ENCODE data around the gene RIN3. TPM values are rescaled to one million over a fixed set of nuclear protein-coding genes. Genes with fewer than 3 reads are reported as not detected.

Gene RIN3
- total RNA-seq, 6 experiments from 2014 or later, result 10.7 to 20.4 (median 18.9) TPM

GRCh38 chr14:92735344-92735743 is 221.8 kb downstream of the RIN3 start:
- ATAC-seq, result no peak
- 85% methylated on average over 4 of the region's 6 CpGs for WGBS (ENCODE audit: insufficient coverage, low coverage, low lambda C conversion rate, missing lambda C conversion rate)

GRCh38 chr14:92737206-92737605 is 223.6 kb downstream of the RIN3 start:
- intact Hi-C loops (cut with DNase I), result no loop called here
- DNase-seq, result no peak
- H3K9me3 ChIP-seq, result no peaks in the 10 kb centered on the region
- 69% methylated on average over 4 of the region's 4 CpGs for WGBS (ENCODE audit: insufficient coverage, low coverage, low lambda C conversion rate, missing lambda C conversion rate)
- H3K27ac ChIP-seq, result no peak overlapping the region
- peak in 1 of 4 donors; percentile 24 for ATAC-seq
- no peak overlapping the region for H3K4me3 ChIP-seq
- TF ChIP-seq CTCF (IDR thresholded peaks at IDR 0.05), result no peak
- TF ChIP-seq POLR2A (IDR thresholded peaks at IDR 0.05), result no peak
- peaks cover 0 to 16% (median 0%) of the 10 kb centered on the region in 4 donors for H3K36me3 ChIP-seq
- H3K27me3 ChIP-seq, result no peaks in the 10 kb centered on the region
- no peaks in the 10 kb centered on the region for H3K4me1 ChIP-seq

More at GRCh38 chr14:92735344-92735743, 221.8 kb downstream of the RIN3 start:
- intact Hi-C loops (cut with DNase I), result no loop called here
- Histone ChIP-seq H3K27me3 (no peaks in the 10 kb centered on the region), H3K4me3 (no peak overlapping the region), H3K36me3 (peaks cover 0 to 20% (median 0%) of the 10 kb centered on the region in 4 donors), H3K9me3 (no peaks in the 10 kb centered on the region), H3K27ac (no peak overlapping the region), H3K4me1 (no peaks in the 10 kb centered on the region)
- TF ChIP-seq POLR2A (IDR thresholded peaks at IDR 0.05) (no peak), CTCF (IDR thresholded peaks at IDR 0.05) (no peak)
- DNase-seq, result no peak

- Histone ChIP-seq H3K9me3 (no peaks in the 10 kb centered on the region), H3K4me1 (no peaks in the 10 kb centered on the region), H3K27me3 (no peaks in the 10 kb centered on the region), H3K36me3 (peaks cover 0 to 11% (median 0%) of the 10 kb centered on the region in 4 donors), H3K27ac (no peak overlapping the region), H3K4me3 (no peak overlapping the region)
- intact Hi-C loops (cut with DNase I), result no loop called here
- TF ChIP-seq POLR2A (IDR thresholded peaks at IDR 0.05) (no peak), CTCF (IDR thresholded peaks at IDR 0.05) (no peak)
- ATAC-seq (no peak), DNase-seq (no peak)
- 85% methylated on average over 4 of the region's 4 CpGs for WGBS (ENCODE audit: insufficient coverage, low coverage, low lambda C conversion rate, missing lambda C conversion rate)
Measured at GRCh38 chr14:92737619-92738188, 224.1 kb downstream of the RIN3 start.

Other genes starting within 250 kb of the RIN3 start
- under 1 TPM; 0.06 to 0.29 (median 0.21) TPM for gene SLC24A4, start 190.6 kb upstream of the RIN3 start, total RNA-seq
- 100 to 1,000 TPM in 1 of 6 experiments, 10 to 100 TPM in 5; 39.6 to 111 (median 49.3) TPM for gene LGMN, start 234.8 kb downstream of the RIN3 start, total RNA-seq